Psoas muscle (tissue), 8 donors: Measurements from ENCODE around the gene RUFY1. TPM values are rescaled to one million over a fixed set of nuclear protein-coding genes. Genes with fewer than 3 reads are reported as not detected.
"Not testable (repeated sequence)": the region's sequence is repeated elsewhere in the genome, so short reads cannot be mapped to it uniquely, and the experiment has no call there.

ENCODE experiments used
- ATAC-seq, 4 donors: fragments of 200-7000 bp; cut with Tn5 transposase; one replicate each; pipeline ENCODE4 v1.9.1; 2020; ENCODE audit warnings: moderate library complexity in 3 of 4, mild to moderate bottlenecking in 2 of 4
- DNase-seq, 2 donors: peaks; one replicate each; pipeline ENCODE4 v3.0.0-alpha.2; 2020
- H3K27ac ChIP-seq: fragments of 200-600 bp; one replicate; pipeline ENCODE4 v1.8.0; 2022
- H3K27me3 ChIP-seq, 3 donors: fragments of 200-600 bp in 1 of 3; one replicate each; pipeline versions ENCODE4 v1.6.1 to v1.8.0; 2013 to 2022; ENCODE audit warnings: low read length in 2 of 3, mild to moderate bottlenecking in 2 of 3, moderate library complexity in 1 of 3; ENCODE audit not compliant: insufficient read depth in 3 of 3
- H3K36me3 ChIP-seq, 2 donors: fragments of 200-600 bp in 1 of 2; one replicate each; pipeline versions ENCODE4 v1.6.1 to v1.8.0; 2013 to 2022; ENCODE audit warnings: low read depth in 1 of 2, mild to moderate bottlenecking in 1 of 2, moderate library complexity in 1 of 2; ENCODE audit not compliant: insufficient read depth in 1 of 2
- H3K4me1 ChIP-seq: fragments of 200-600 bp; one replicate; pipeline ENCODE4 v1.8.0; 2022
- H3K4me3 ChIP-seq: fragments of 200-600 bp; one replicate; pipeline ENCODE4 v1.8.0; 2022; ENCODE audit warnings: mild to moderate bottlenecking
- H3K9me3 ChIP-seq: fragments of 200-600 bp; one replicate; pipeline ENCODE4 v1.8.0; 2022
- CTCF ChIP-seq: fragments of 200-600 bp; IDR thresholded peaks from one replicate; pipeline ENCODE4 v1.8.0; 2022; ENCODE audit warnings: antibody characterized with exemption
- WGBS, 3 donors: extraction: QIAGEN DNeasy Blood & Tissue Kit; methylation state at CpG; one replicate each; pipeline versions ENCODE4 v1.1.6 to v1.1.7; 2013; 5-methylcytosine and 5-hydroxymethylcytosine counted together
- intact Hi-C, 2 donors: fragments of 100-400 bp; cut with DNase I; formaldehyde crosslinking; loops; one replicate each; pipeline versions ENCODE4 v1.11.0 to v1.14.2; 2022
- polyA plus RNA-seq, 3 donors: library from polyadenylated mRNA; stranded (reverse); fragments of 200-250 nt; gene quantifications; one replicate each; pipeline ENCODE4 v1.2.3, GENCODE V29; 2013
- total RNA-seq, 4 donors: library from RNA; stranded (reverse); fragmentation: NEBNext Ultra II Directional in 2 of 4; extraction: Animal tissue kit (Norgen Biotek cat#: 25700) in 2 of 4; gene quantifications; one replicate each; pipeline versions ENCODE4 v1.2.1 to v1.2.4, GENCODE V29; 2021 to 2023
- donor health status: healthy with polysubstance abuse.
- donor health status: DM: no; HTN: no; CAD: no; lungs with moderate emphysema.
- donor health status: Bipolar disorder and iron deficiency.
- donor health status: healthy.
- donor health status: DM: yes; HTN: yes; CAD: no.
- donor health status: DM: no; HTN: no; CAD: no.
- donor health status: DM: no; HTN: no; CAD: no.
- donor health status: DM: yes; HTN: yes; CAD: no.

Gene RUFY1
- total and polyA plus RNA-seq, 7 donors: 17.9 to 26.3 (median 22.8) TPM

GRCh38 chr5:179505636-179506261 lies 44.6 kb upstream of the RUFY1 start:
- Histone ChIP-seq H3K4me3 (no peak overlapping the region), H3K27me3 (no peaks in the 10 kb centered on the region), H3K9me3 (no peaks in the 10 kb centered on the region), H3K4me1 (no peaks in the 10 kb centered on the region), H3K27ac (no peak overlapping the region), H3K36me3 (no peaks in the 10 kb centered on the region)
- DNase-seq (no peak), ATAC-seq (no peak)
- WGBS, 3 donors: 83 to 92% (median 87%) methylated on average over 12 of the region's 12 CpGs
- intact Hi-C loops: no loop called here
- no peak for TF ChIP-seq CTCF

- no peaks in the 10 kb centered on the region for H3K4me1 ChIP-seq
- H3K36me3 ChIP-seq: no peaks in the 10 kb centered on the region
- DNase-seq (no peak), ATAC-seq (no peak)
- intact Hi-C loops: no loop called here
- no peaks in the 10 kb centered on the region for H3K9me3 ChIP-seq
- no peak for TF ChIP-seq CTCF
- no peaks in the 10 kb centered on the region for H3K27me3 ChIP-seq
- 26 to 39% (median 27%) methylated on average over 4 of the region's 4 CpGs for WGBS, 3 donors
- no peak overlapping the region for H3K4me3 ChIP-seq
- no peak overlapping the region for H3K27ac ChIP-seq
Observed at GRCh38 chr5:179509239-179509638, 41.1 kb upstream of the RUFY1 start.

- Histone ChIP-seq H3K27ac (no peak overlapping the region), H3K9me3 (no peaks in the 10 kb centered on the region), H3K4me3 (no peak overlapping the region), H3K4me1 (no peaks in the 10 kb centered on the region), H3K36me3 (no peaks in the 10 kb centered on the region), H3K27me3 (no peaks in the 10 kb centered on the region)
- no peak for ATAC-seq
- intact Hi-C loops: loop anchor here in 1 of 2 donors (10.0 kb wide), 1 partner anchor 1555 kb away; no protein-coding TSS in a partner anchor
- no peak for TF ChIP-seq CTCF
- 73 to 78% (median 74%) methylated on average over 1 of the region's 1 CpG for WGBS, 3 donors
- DNase-seq: no peak
Observed at GRCh38 chr5:179509845-179510244, 40.5 kb upstream of the RUFY1 start.

GRCh38 chr5:179512452-179513000 lies 37.8 kb upstream of the RUFY1 start:
- Histone ChIP-seq H3K27ac (no peak overlapping the region), H3K9me3 (no peaks in the 10 kb centered on the region), H3K4me3 (no peak overlapping the region), H3K27me3 (peaks cover 0 to 6% (median 2%) of the 10 kb centered on the region in 3 donors), H3K36me3 (no peaks in the 10 kb centered on the region), H3K4me1 (no peaks in the 10 kb centered on the region)
- ATAC-seq (no peak), DNase-seq (no peak)
- 81 to 86% (median 84%) methylated on average over 15 of the region's 15 CpGs for WGBS, 3 donors
- TF ChIP-seq CTCF: no peak
- intact Hi-C loops: loop anchor here in 1 of 2 donors (10.0 kb wide), 1 partner anchor 1558 kb away; no protein-coding TSS in a partner anchor

- not testable (repeated sequence) for DNase-seq, ATAC-seq, H3K4me3 ChIP-seq, H3K4me1 ChIP-seq, H3K27me3 ChIP-seq, H3K9me3 ChIP-seq, H3K27ac ChIP-seq, H3K36me3 ChIP-seq
- intact Hi-C loops: loop anchor here in 1 of 2 donors (10.0 kb wide), 1 partner anchor 1561 kb away; no protein-coding TSS in a partner anchor
- 39 to 51% (median 42%) methylated on average over 6 to 7 of the region's 7 CpGs for WGBS, 3 donors
Observed at GRCh38 chr5:179515501-179515900, 34.9 kb upstream of the RUFY1 start.
